CD8-positive, alpha-beta memory T cell (primary cell): ENCODE measurements around the gene ELOA. TPM values are rescaled to one million over a fixed set of nuclear protein-coding genes. Genes with fewer than 3 reads are reported as not detected.
A peak's percentile ranks its signal among the peaks of the same experiment; 100 is the strongest.
"Not testable (repeated sequence)": the region's sequence is repeated elsewhere in the genome, so short reads cannot be mapped to it uniquely, and the experiment has no call there.

ENCODE experiments used
- CTCF ChIA-PET: fragments of 350-600 bp; sonication (Branson Sonifier 250); formaldehyde crosslinking; loops from one replicate; lab custom pipeline; 2021; ENCODE audit warnings: antibody characterized with exemption; lab: Charles Lee
- POLR2A ChIA-PET: fragments of 350-600 bp; sonication (Branson Sonifier 250); formaldehyde crosslinking; loops from one replicate; lab custom pipeline; 2021; ENCODE audit warnings: antibody characterized with exemption; lab: Charles Lee
- DNase-seq, 5 donors: peaks; one replicate each; pipeline versions ENCODE4 v3.0.0 to v3.0.0-alpha.2; 2020 to 2022; ENCODE audit warnings: mixed read lengths in 1 of 5
- H3K27ac ChIP-seq: one replicate; pipeline ENCODE4 v1.7.0; 2013; ENCODE audit warnings: low read depth, mild to moderate bottlenecking, low read length, moderate library complexity
- H3K27me3 ChIP-seq: 2 replicates; pipeline ENCODE4 v1.7.0; 2013; ENCODE audit warnings: low read length, mild to moderate bottlenecking; ENCODE audit not compliant: insufficient read depth, poor library complexity, severe bottlenecking
- H3K36me3 ChIP-seq: 2 replicates; pipeline ENCODE4 v1.7.0; 2013; ENCODE audit warnings: mild to moderate bottlenecking, low read length, moderate library complexity; ENCODE audit not compliant: insufficient read depth
- H3K4me1 ChIP-seq: 2 replicates; pipeline ENCODE4 v1.7.0; 2013; ENCODE audit warnings: mild to moderate bottlenecking, low read length, moderate library complexity; ENCODE audit not compliant: insufficient read depth
- H3K4me3 ChIP-seq: 2 replicates; pipeline ENCODE4 v1.7.0; 2013; ENCODE audit warnings: mild to moderate bottlenecking, low read length
- H3K9me3 ChIP-seq: 2 replicates; pipeline ENCODE4 v1.7.0; 2013; ENCODE audit warnings: mild to moderate bottlenecking, low read length
- H3K27ac Mint-ChIP-seq, 8 donors: one replicate each; pipeline ENCODE4 v1.8.0; 2020 to 2021; ENCODE audit warnings: mixed read lengths in 8 of 8, mild to moderate bottlenecking in 6 of 8, inconsistent platforms in 3 of 8, moderate library complexity in 3 of 8
- H3K27me3 Mint-ChIP-seq, 2 donors: one replicate each; pipeline ENCODE4 v1.8.0; 2020 to 2021; ENCODE audit warnings: mixed read lengths in 2 of 2, mild to moderate bottlenecking in 1 of 2, moderate library complexity in 1 of 2
- H3K36me3 Mint-ChIP-seq, 3 donors: one replicate each; pipeline ENCODE4 v1.8.0; 2020 to 2021; ENCODE audit warnings: mixed read lengths in 3 of 3, inconsistent platforms in 1 of 3, mild to moderate bottlenecking in 1 of 3
- H3K4me1 Mint-ChIP-seq, 3 donors: one replicate each; pipeline ENCODE4 v1.8.0; 2020 to 2021; ENCODE audit warnings: mixed read lengths in 3 of 3, inconsistent platforms in 1 of 3, mild to moderate bottlenecking in 1 of 3
- H3K4me3 Mint-ChIP-seq, 7 donors: one replicate each; pipeline ENCODE4 v1.8.0; 2020 to 2021; ENCODE audit warnings: mixed read lengths in 7 of 7, mild to moderate bottlenecking in 6 of 7, moderate library complexity in 4 of 7, inconsistent platforms in 2 of 7
- H3K9me3 Mint-ChIP-seq, 5 donors: one replicate each; pipeline ENCODE4 v1.8.0; 2020 to 2022; ENCODE audit warnings: mixed read lengths in 5 of 5, mild to moderate bottlenecking in 3 of 5, moderate library complexity in 2 of 5, inconsistent platforms in 1 of 5
- polyA plus RNA-seq: library from polyadenylated mRNA; unstranded; fragments of 300-500 nt; fragmentation: Illumina TruSeq; gene quantifications from one replicate; pipeline ENCODE4 v1.2.3, GENCODE V29; 2021
- total RNA-seq, 2 experiments: library from RNA; stranded (reverse); gene quantifications; one replicate each; pipeline ENCODE4 v1.2.3, GENCODE V29; 2021

The ELOA gene
- total and polyA plus RNA-seq, 3 experiments from 2014 or later, result 32.3 to 69.0 (median 64.1) TPM

DNA sequence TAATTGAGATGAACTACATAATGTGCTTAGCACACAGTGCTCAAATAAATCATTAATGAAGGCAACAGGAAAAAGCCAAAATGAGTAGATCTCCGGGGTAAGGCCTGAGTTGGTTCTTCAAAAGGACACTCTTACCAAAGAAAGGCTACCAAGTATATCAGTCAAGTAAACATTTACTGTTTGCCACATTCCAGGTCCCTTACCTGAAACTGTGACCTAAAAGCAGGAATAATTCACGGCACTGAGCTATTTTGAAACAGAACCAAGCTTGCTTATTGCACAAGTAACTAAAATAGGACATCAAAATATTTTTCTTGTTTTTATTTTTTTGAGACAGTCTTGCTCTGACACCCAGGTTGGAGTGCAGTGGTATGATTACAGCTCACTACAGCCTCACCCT lies 32.9 kb downstream of the ELOA start:
- Histone ChIP-seq H3K36me3 (no peaks in the 10 kb centered on the region), H3K27me3 (no peaks in the 10 kb centered on the region), H3K4me1 (peaks cover 31% of the 10 kb centered on the region), H3K27ac (no peak overlapping the region), H3K9me3 (no peaks in the 10 kb centered on the region), H3K4me3 (no peak overlapping the region)
- ChIA-PET CTCF (interaction anchor here (1.1 to 2.2 kb wide), 3 partner anchors 15 to 141 kb away, joined by 3 to 6 read pairs (median 5); no protein-coding TSS in a partner anchor), POLR2A (interaction anchor here (1.5 to 1.7 kb wide), 2 partner anchors 33 to 49 kb away, joined by 5 to 12 read pairs; partner anchors contain the start of genes ELOA and HMGCL)
- peaks cover 29 to 52% (median 51%) of the 10 kb centered on the region in 3 donors for H3K4me1 Mint-ChIP-seq
- no peaks in the 10 kb centered on the region for H3K9me3 Mint-ChIP-seq
- no peak for DNase-seq
- H3K4me3 Mint-ChIP-seq, result peak overlapping the region; percentile 7 to 47 (median 24)
- no peaks in the 10 kb centered on the region for H3K27me3 Mint-ChIP-seq
- H3K27ac Mint-ChIP-seq, result peak overlapping the region in 2 of 8 donors; percentile 88 to 95
- peaks cover 0 to 18% (median 1%) of the 10 kb centered on the region in 3 donors for H3K36me3 Mint-ChIP-seq

- peak within 1 kb of the TSS; percentile 98 for H3K4me3 ChIP-seq
- H3K27ac Mint-ChIP-seq, result peak within 1 kb of the TSS; percentile 95 to 99 (median 98)
- no peaks in the 10 kb centered on the region for H3K9me3 ChIP-seq
- no peaks in the 10 kb centered on the region for H3K27me3 Mint-ChIP-seq
- CTCF ChIA-PET, result interaction anchor here (0.6 to 2.4 kb wide), 7 partner anchors 10 to 138 kb away, joined by 3 to 13 read pairs (median 4); partner anchors contain the start of gene ELOA
- peak; percentile 72 to 89 (median 83) for DNase-seq
- H3K4me1 Mint-ChIP-seq, result peaks cover 32 to 55% (median 51%) of the 10 kb centered on the region in 3 donors
- H3K36me3 ChIP-seq, result no peaks in the 10 kb centered on the region
- H3K27ac ChIP-seq, result peak within 1 kb of the TSS; percentile 91
- H3K4me3 Mint-ChIP-seq, result peak within 1 kb of the TSS; percentile 90 to 99 (median 95)
- peaks cover 0 to 22% (median 3%) of the 10 kb centered on the region in 3 donors for H3K36me3 Mint-ChIP-seq
- H3K4me1 ChIP-seq, result peaks cover 26% of the 10 kb centered on the region
- no peaks in the 10 kb centered on the region for H3K27me3 ChIP-seq
- POLR2A ChIA-PET, result interaction anchor here (0.5 to 2.0 kb wide), 8 partner anchors 12 to 434 kb away, joined by 3 to 11 read pairs (median 6); partner anchors contain the start of genes ELOA, GALE, HMGCL and HNRNPR
- H3K9me3 Mint-ChIP-seq, result no peaks in the 10 kb centered on the region
Measured at GRCh38 chr1:23777979-23778814, 34.9 kb downstream of the ELOA start, which contains the start of gene PITHD1. TSS of gene PITHD1 (plus strand) at chr1:23778418. CDS start at chr1:23778516, 98 bp downstream.

GRCh38 chr1:23779826-23780371 lies 36.6 kb downstream of the ELOA start:
- no peaks in the 10 kb centered on the region for H3K27me3 ChIP-seq
- Mint-ChIP-seq H3K27ac (peak overlapping the region; percentile 46 to 95 (median 86)), H3K36me3 (peaks cover 0 to 33% (median 3%) of the 10 kb centered on the region in 3 donors), H3K27me3 (no peaks in the 10 kb centered on the region), H3K9me3 (no peaks in the 10 kb centered on the region), H3K4me1 (peaks cover 30 to 52% (median 49%) of the 10 kb centered on the region in 3 donors), H3K4me3 (peak overlapping the region; percentile 86 to 99 (median 95))
- H3K4me1 ChIP-seq, result peaks cover 26% of the 10 kb centered on the region
- H3K9me3 ChIP-seq, result no peaks in the 10 kb centered on the region
- H3K27ac ChIP-seq, result peak overlapping the region; percentile 91
- H3K36me3 ChIP-seq, result peaks cover 9% of the 10 kb centered on the region
- no peak for DNase-seq
- peak overlapping the region; percentile 72 for H3K4me3 ChIP-seq
- ChIA-PET CTCF (interaction anchor here (0.6 to 2.4 kb wide), 6 partner anchors 8 to 847 kb away, joined by 3 to 13 read pairs (median 4); no protein-coding TSS in a partner anchor), POLR2A (interaction anchor here (0.6 to 2.0 kb wide), 5 partner anchors 11 to 36 kb away, joined by 3 to 10 read pairs (median 4); partner anchors contain the start of genes ELOA, GALE and LYPLA2)

DNA sequence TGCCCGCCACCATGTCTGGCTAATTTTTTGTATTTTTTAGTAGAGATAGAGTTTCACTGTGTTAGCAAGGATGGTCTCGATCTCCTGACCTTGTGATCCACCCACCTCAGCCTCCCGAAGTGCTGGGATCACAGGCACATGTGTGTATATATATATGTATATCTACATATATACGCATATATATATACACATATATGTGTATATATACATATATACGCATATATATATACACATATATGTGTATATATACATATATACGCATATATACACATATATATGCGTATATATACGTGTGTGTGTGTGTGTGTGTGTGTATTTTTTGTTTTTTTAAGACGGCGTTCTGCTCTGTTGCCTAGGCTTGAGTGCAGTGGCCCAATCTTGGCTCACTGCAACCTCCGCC lies 39.9 kb downstream of the ELOA start:
- H3K4me3 ChIP-seq, H3K27ac Mint-ChIP-seq, CTCF ChIA-PET, H3K9me3 ChIP-seq, H3K9me3 Mint-ChIP-seq, H3K4me3 Mint-ChIP-seq, H3K27me3 Mint-ChIP-seq, POLR2A ChIA-PET, H3K27me3 ChIP-seq, DNase-seq, H3K27ac ChIP-seq: not testable (repeated sequence)
- Histone ChIP-seq H3K4me1 (peaks cover 17% of the 10 kb centered on the region), H3K36me3 (peaks cover 25% of the 10 kb centered on the region)
- peaks cover 20 to 35% (median 31%) of the 10 kb centered on the region in 3 donors for H3K4me1 Mint-ChIP-seq
- H3K36me3 Mint-ChIP-seq, result peaks cover 6 to 60% (median 18%) of the 10 kb centered on the region in 3 donors

- POLR2A ChIA-PET, result no interaction called here
- no peaks in the 10 kb centered on the region for H3K27me3 Mint-ChIP-seq
- no peak overlapping the region for H3K27ac ChIP-seq
Measured at GRCh38 chr1:23784846-23785245, 41.6 kb downstream of the ELOA start.

DNA sequence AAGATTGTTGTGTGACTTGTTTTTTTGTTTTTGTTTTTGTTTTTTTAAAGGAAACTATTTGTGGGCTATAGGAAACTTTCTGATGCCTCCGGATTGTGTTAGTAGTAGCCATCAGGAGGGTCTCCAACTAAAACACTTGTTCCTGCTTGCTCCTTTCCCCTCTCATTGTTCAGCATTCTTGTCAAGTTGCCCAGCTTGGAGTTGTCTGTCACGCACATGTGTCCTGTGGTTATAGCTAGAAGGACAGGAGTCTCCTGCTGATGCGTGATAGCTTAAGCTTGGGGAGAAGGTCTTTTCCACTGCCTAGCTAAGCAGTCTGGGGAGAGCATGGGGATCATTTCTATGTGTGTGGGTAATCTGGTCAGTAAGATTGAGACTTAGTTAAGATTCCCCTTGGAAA lies 44.4 kb downstream of the ELOA start:
- H3K4me3 Mint-ChIP-seq, result peak overlapping the region in 1 of 7 donors; percentile 80
- DNase-seq, result no peak
- peaks cover 6 to 58% (median 14%) of the 10 kb centered on the region in 3 donors for H3K36me3 Mint-ChIP-seq
- no peaks in the 10 kb centered on the region for H3K9me3 Mint-ChIP-seq
- H3K27ac Mint-ChIP-seq, result peak overlapping the region in 3 of 8 donors; percentile 32 to 44 (median 38)
- ChIA-PET CTCF (interaction anchor here (1.3 to 4.0 kb wide), 3 partner anchors 9 to 22 kb away, joined by 4 to 13 read pairs (median 5); partner anchors contain the start of gene PITHD1), POLR2A (interaction anchor here (0.6 kb wide), 1 partner anchor 226 kb away, joined by 3 read pairs; no protein-coding TSS in a partner anchor)
- H3K4me3 ChIP-seq, result no peak overlapping the region
- H3K27ac ChIP-seq, result no peak overlapping the region
- no peaks in the 10 kb centered on the region for H3K9me3 ChIP-seq
- H3K27me3 Mint-ChIP-seq, result no peaks in the 10 kb centered on the region
- H3K4me1 ChIP-seq, result peaks cover 22% of the 10 kb centered on the region
- peaks cover 25% of the 10 kb centered on the region for H3K36me3 ChIP-seq
- H3K4me1 Mint-ChIP-seq, result peaks cover 21 to 30% (median 25%) of the 10 kb centered on the region in 3 donors
- H3K27me3 ChIP-seq, result no peaks in the 10 kb centered on the region

More at GRCh38 chr1:23784846-23785245, 41.6 kb downstream of the ELOA start:
- peaks cover 25% of the 10 kb centered on the region for H3K36me3 ChIP-seq
- no peaks in the 10 kb centered on the region for H3K9me3 ChIP-seq
- H3K4me3 ChIP-seq, result no peak overlapping the region
- Mint-ChIP-seq H3K9me3 (no peaks in the 10 kb centered on the region), H3K4me3 (peak overlapping the region in 1 of 7 donors; percentile 51), H3K36me3 (peaks cover 6 to 60% (median 18%) of the 10 kb centered on the region in 3 donors), H3K4me1 (peaks cover 14 to 26% (median 18%) of the 10 kb centered on the region in 3 donors), H3K27ac (peak overlapping the region in 1 of 8 donors; percentile 71)
- no peak for DNase-seq
- CTCF ChIA-PET, result interaction anchor here (1.4 kb wide), 1 partner anchor 13 kb away, joined by 3 read pairs; no protein-coding TSS in a partner anchor
- H3K27me3 ChIP-seq, result no peaks in the 10 kb centered on the region
- H3K4me1 ChIP-seq, result peaks cover 6% of the 10 kb centered on the region

GRCh38 chr1:23788695-23789094 lies 45.4 kb downstream of the ELOA start:
- Mint-ChIP-seq H3K4me3 (peak overlapping the region in 6 of 7 donors; percentile 4 to 80 (median 48)), H3K27me3 (no peaks in the 10 kb centered on the region), H3K27ac (peak overlapping the region in 5 of 8 donors; percentile 10 to 76 (median 62)), H3K4me1 (peaks cover 22 to 36% (median 25%) of the 10 kb centered on the region in 3 donors), H3K9me3 (no peaks in the 10 kb centered on the region), H3K36me3 (peaks cover 6 to 61% (median 14%) of the 10 kb centered on the region in 3 donors)
- no peak overlapping the region for H3K4me3 ChIP-seq
- DNase-seq, result peak in 1 of 5 donors; percentile 36
- ChIA-PET POLR2A (interaction anchor here (0.7 kb wide), 1 partner anchor 264 kb away, joined by 5 read pairs; no protein-coding TSS in a partner anchor), CTCF (interaction anchor here (1.3 to 4.0 kb wide), 4 partner anchors 10 to 21 kb away, joined by 4 to 13 read pairs (median 4); partner anchors contain the start of gene PITHD1)
- H3K9me3 ChIP-seq, result no peaks in the 10 kb centered on the region
- peaks cover 29% of the 10 kb centered on the region for H3K4me1 ChIP-seq
- no peak overlapping the region for H3K27ac ChIP-seq
- peaks cover 24% of the 10 kb centered on the region for H3K36me3 ChIP-seq
- no peaks in the 10 kb centered on the region for H3K27me3 ChIP-seq
